Activated naive CD8-positive, alpha-beta T cell treated with anti-CD3 and anti-CD28 coated beads, Interleukin-2, amount 10 ng/mL, durations not matched to agents 7 days and 5 days (primary cell): Measurements from ENCODE around the gene CCT6B. TPM values are rescaled to one million over a fixed set of nuclear protein-coding genes. Genes with fewer than 3 reads are reported as not detected.

Experiments used
- ATAC-seq: fragments of 150-1000 bp; cut with Tn5 transposase; one replicate; pipeline ENCODE4 v1.10.0; 2021; ENCODE audit warnings: low read depth, moderate library complexity
- POLR2A ChIA-PET: fragments of 350-600 bp; sonication (Branson Sonifier 250); formaldehyde crosslinking; loops from one replicate; lab custom pipeline; 2021; ENCODE audit warnings: antibody characterized with exemption; lab: Charles Lee
- DNase-seq: peaks from one replicate; pipeline ENCODE4 v3.0.0; 2021
- H3K27ac Mint-ChIP-seq: one replicate; pipeline ENCODE4 v1.8.0; 2022; ENCODE audit warnings: mild to moderate bottlenecking, mixed read lengths
- H3K27me3 Mint-ChIP-seq: one replicate; pipeline ENCODE4 v1.8.0; 2022; ENCODE audit warnings: mild to moderate bottlenecking, moderate library complexity, mixed read lengths
- H3K36me3 Mint-ChIP-seq: one replicate; pipeline ENCODE4 v1.8.0; 2021; ENCODE audit warnings: mild to moderate bottlenecking, mixed read lengths
- H3K4me1 Mint-ChIP-seq: one replicate; pipeline ENCODE4 v1.8.0; 2021; ENCODE audit warnings: mixed read lengths
- H3K4me3 Mint-ChIP-seq: one replicate; pipeline ENCODE4 v1.8.0; 2022; ENCODE audit warnings: mild to moderate bottlenecking, moderate library complexity, mixed read lengths
- H3K9me3 Mint-ChIP-seq: one replicate; pipeline ENCODE4 v1.8.0; 2021; ENCODE audit warnings: mixed read lengths
- total RNA-seq, 2 experiments: library from RNA; stranded (reverse); gene quantifications; one replicate each; pipeline ENCODE4 v1.2.3, GENCODE V29; 2021

The CCT6B gene
- total RNA-seq, 2 experiments from 2014 or later, result 1.4 to 1.5 TPM

GRCh38 chr17:34993031-34993430 lies 31.8 kb upstream of the CCT6B start:
- ATAC-seq, result no peak
- Mint-ChIP-seq H3K9me3 (no peaks in the 10 kb centered on the region), H3K4me3 (no peak overlapping the region), H3K27ac (peak overlapping the region; percentile 51), H3K4me1 (peaks cover 18% of the 10 kb centered on the region), H3K27me3 (no peaks in the 10 kb centered on the region), H3K36me3 (peaks cover 19% of the 10 kb centered on the region)
- POLR2A ChIA-PET, result interaction anchor here (1.9 to 3.0 kb wide), 2 partner anchors 12 kb away, joined by 6 to 23 read pairs; partner anchors contain the start of gene LIG3
- DNase-seq, result no peak

GRCh38 chr17:34991606-34992005 lies 30.3 kb upstream of the CCT6B start:
- H3K4me1 Mint-ChIP-seq, result peaks cover 17% of the 10 kb centered on the region
- no peaks in the 10 kb centered on the region for H3K9me3 Mint-ChIP-seq
- no peaks in the 10 kb centered on the region for H3K27me3 Mint-ChIP-seq
- H3K27ac Mint-ChIP-seq, result peak overlapping the region; percentile 61
- ATAC-seq (no peak), DNase-seq (no peak)
- POLR2A ChIA-PET, result interaction anchor here (0.9 to 3.0 kb wide), 3 partner anchors 8 to 31 kb away, joined by 3 to 23 read pairs (median 4); partner anchors contain the start of gene LIG3
- peaks cover 21% of the 10 kb centered on the region for H3K36me3 Mint-ChIP-seq
- H3K4me3 Mint-ChIP-seq, result no peak overlapping the region

GRCh38 chr17:34990921-34991365 lies 29.7 kb upstream of the CCT6B start:
- Mint-ChIP-seq H3K27ac (peak overlapping the region; percentile 26), H3K4me3 (no peak overlapping the region), H3K4me1 (peaks cover 17% of the 10 kb centered on the region), H3K9me3 (no peaks in the 10 kb centered on the region), H3K27me3 (no peaks in the 10 kb centered on the region), H3K36me3 (peaks cover 22% of the 10 kb centered on the region)
- ATAC-seq, result no peak
- no peak for DNase-seq
- POLR2A ChIA-PET, result interaction anchor here (0.9 to 3.0 kb wide), 2 partner anchors 10 to 32 kb away, joined by 3 to 23 read pairs; partner anchors contain the start of gene LIG3

GRCh38 chr17:34989473-34989872 lies 28.2 kb upstream of the CCT6B start:
- Mint-ChIP-seq H3K4me1 (peaks cover 22% of the 10 kb centered on the region), H3K27ac (no peak overlapping the region), H3K4me3 (no peak overlapping the region), H3K27me3 (no peaks in the 10 kb centered on the region), H3K36me3 (peaks cover 18% of the 10 kb centered on the region), H3K9me3 (no peaks in the 10 kb centered on the region)
- no peak for ATAC-seq
- POLR2A ChIA-PET, result no interaction called here
- DNase-seq, result no peak

GRCh38 chr17:34988644-34989043 lies 27.4 kb upstream of the CCT6B start:
- H3K4me1 Mint-ChIP-seq, result peaks cover 26% of the 10 kb centered on the region
- H3K36me3 Mint-ChIP-seq, result peaks cover 17% of the 10 kb centered on the region
- no peaks in the 10 kb centered on the region for H3K27me3 Mint-ChIP-seq
- H3K9me3 Mint-ChIP-seq, result no peaks in the 10 kb centered on the region
- POLR2A ChIA-PET, result no interaction called here
- H3K4me3 Mint-ChIP-seq, result no peak overlapping the region
- DNase-seq (no peak), ATAC-seq (no peak)
- no peak overlapping the region for H3K27ac Mint-ChIP-seq

GRCh38 chr17:34987232-34987631 lies 26.0 kb upstream of the CCT6B start:
- H3K9me3 Mint-ChIP-seq, result no peaks in the 10 kb centered on the region
- DNase-seq, result no peak
- POLR2A ChIA-PET, result interaction anchor here (0.7 kb wide), 1 partner anchor 359 kb away, joined by 5 read pairs; no protein-coding TSS in a partner anchor
- peaks cover 17% of the 10 kb centered on the region for H3K36me3 Mint-ChIP-seq
- no peaks in the 10 kb centered on the region for H3K27me3 Mint-ChIP-seq
- ATAC-seq, result no peak
- no peak overlapping the region for H3K27ac Mint-ChIP-seq
- H3K4me1 Mint-ChIP-seq, result peaks cover 18% of the 10 kb centered on the region
- H3K4me3 Mint-ChIP-seq, result no peak overlapping the region

- DNase-seq (no peak), ATAC-seq (no peak)
- H3K27ac Mint-ChIP-seq, result peak overlapping the region; percentile 88
- POLR2A ChIA-PET, result interaction anchor here (0.7 to 3.4 kb wide), 14 partner anchors 7 to 1744 kb away, joined by 3 to 23 read pairs (median 6); partner anchors contain the start of genes CCT6B, RAD51D and ZNF830
- H3K9me3 Mint-ChIP-seq, result no peaks in the 10 kb centered on the region
- H3K36me3 Mint-ChIP-seq, result peaks cover 3% of the 10 kb centered on the region
- peaks cover 31% of the 10 kb centered on the region for H3K4me1 Mint-ChIP-seq
- no peaks in the 10 kb centered on the region for H3K27me3 Mint-ChIP-seq
- peak overlapping the region; percentile 86 for H3K4me3 Mint-ChIP-seq
These were observed 20.4 kb upstream of the CCT6B start for GRCh38 chr17:34981538-34982241.

- Mint-ChIP-seq H3K27me3 (no peaks in the 10 kb centered on the region), H3K4me1 (peaks cover 31% of the 10 kb centered on the region), H3K4me3 (peak overlapping the region; percentile 86), H3K36me3 (peaks cover 1% of the 10 kb centered on the region), H3K27ac (peak overlapping the region; percentile 88), H3K9me3 (no peaks in the 10 kb centered on the region)
- POLR2A ChIA-PET, result interaction anchor here (1.0 to 3.4 kb wide), 11 partner anchors 11 to 260 kb away, joined by 3 to 23 read pairs (median 6); partner anchors contain the start of genes CCT6B, RAD51D and ZNF830
- peak; percentile 91 for DNase-seq
- ATAC-seq, result peak; percentile 88
These were observed 19.6 kb upstream of the CCT6B start for GRCh38 chr17:34980681-34981537.

GRCh38 chr17:34980353-34980680 lies 19.1 kb upstream of the CCT6B start, which contains the start of gene LIG3:
Gene LIG3, plus strand, starts transcription at chr17:34980512. Its CDS starts 2,494 bp downstream, at chr17:34983006.
- peak; percentile 95 for DNase-seq
- Mint-ChIP-seq H3K27ac (peak within 1 kb of the TSS; percentile 93), H3K4me1 (peaks cover 31% of the 10 kb centered on the region), H3K27me3 (no peaks in the 10 kb centered on the region), H3K9me3 (no peaks in the 10 kb centered on the region), H3K36me3 (peaks cover 2% of the 10 kb centered on the region), H3K4me3 (peak within 1 kb of the TSS; percentile 91)
- POLR2A ChIA-PET, result interaction anchor here (1.0 to 3.4 kb wide), 10 partner anchors 11 to 139 kb away, joined by 3 to 23 read pairs (median 7); partner anchors contain the start of genes CCT6B, RAD51D and ZNF830
- peak; percentile 82 for ATAC-seq

- Mint-ChIP-seq H3K9me3 (no peaks in the 10 kb centered on the region), H3K36me3 (peaks cover 3% of the 10 kb centered on the region), H3K4me1 (peaks cover 32% of the 10 kb centered on the region), H3K27me3 (no peaks in the 10 kb centered on the region), H3K4me3 (peak overlapping the region; percentile 91), H3K27ac (peak overlapping the region; percentile 93)
- ATAC-seq (no peak), DNase-seq (no peak)
- POLR2A ChIA-PET, result interaction anchor here (1.3 to 3.4 kb wide), 8 partner anchors 12 to 140 kb away, joined by 3 to 23 read pairs (median 9); partner anchors contain the start of genes CCT6B, RAD51D and ZNF830
These were observed 18.5 kb upstream of the CCT6B start for GRCh38 chr17:34979650-34980352.

- no peak for DNase-seq
- H3K36me3 Mint-ChIP-seq, result peaks cover 3% of the 10 kb centered on the region
- ATAC-seq, result no peak
- no peaks in the 10 kb centered on the region for H3K27me3 Mint-ChIP-seq
- no peak overlapping the region for H3K27ac Mint-ChIP-seq
- no peak overlapping the region for H3K4me3 Mint-ChIP-seq
- H3K9me3 Mint-ChIP-seq, result no peaks in the 10 kb centered on the region
- POLR2A ChIA-PET, result interaction anchor here (3.4 kb wide), 1 partner anchor 18 kb away, joined by 22 read pairs; the partner anchor contains the start of genes CCT6B and ZNF830
- peaks cover 31% of the 10 kb centered on the region for H3K4me1 Mint-ChIP-seq
These were observed 17.9 kb upstream of the CCT6B start for GRCh38 chr17:34979153-34979552.
